GM12878 (cell line): ENCODE measurements around the gene ACADM.

ENCODE experiments used
- CBFB ChIP-seq: IDR thresholded peaks from 2 replicates; pipeline ENCODE4 v1.6.1; 2016; ENCODE audit warnings: antibody characterized with exemption, low read depth
- EZH2 ChIP-seq: IDR thresholded peaks from 2 replicates; pipeline ENCODE4 v1.6.1; 2012; ENCODE audit warnings: low read depth, mild to moderate bottlenecking, control low read depth, inconsistent platforms, low read length, borderline replicate concordance; ENCODE audit not compliant: control insufficient read depth
- IKZF1 ChIP-seq: fragments of 450-650 bp; conservative IDR thresholded peaks from 2 replicates; pipeline ENCODE4 v1.6.1; 2017; ENCODE audit warnings: antibody characterized with exemption, mild to moderate bottlenecking
- MXI1 ChIP-seq: fragments of 150-350 bp; IDR thresholded peaks from 2 replicates; pipeline ENCODE4 v1.6.1; 2011; ENCODE audit warnings: low read depth, mild to moderate bottlenecking, inconsistent platforms, low read length, improper control_type of control experiment
- RBBP5 ChIP-seq: fragments of 200-600 bp; sonication (generic); conservative IDR thresholded peaks from 2 replicates; pipeline ENCODE4 v1.6.1; 2016
- TF ChIP-seq, protein P1 (sequence below): IDR thresholded peaks from 2 replicates; pipeline ENCODE4 v1.6.1; 2011; ENCODE audit warnings: low read depth, low read length, improper control_type of control experiment, borderline replicate concordance
- TF ChIP-seq, protein P2 (sequence below), 3 experiments: IDR thresholded peaks in 2 of 3; conservative IDR thresholded peaks in 1 of 3; 2 replicates each; pipeline ENCODE4 v1.5.1; 2011; ENCODE audit warnings: low read depth in 3 of 3, low read length in 3 of 3, mild to moderate bottlenecking in 3 of 3, control low read depth in 2 of 3, moderate library complexity in 2 of 3, inconsistent platforms in 1 of 3, mixed read lengths in 1 of 3; ENCODE audit not compliant: control insufficient read depth in 2 of 3, insufficient read depth in 1 of 3; ENCODE audit errors: extremely low read depth in 1 of 3

DNA sequence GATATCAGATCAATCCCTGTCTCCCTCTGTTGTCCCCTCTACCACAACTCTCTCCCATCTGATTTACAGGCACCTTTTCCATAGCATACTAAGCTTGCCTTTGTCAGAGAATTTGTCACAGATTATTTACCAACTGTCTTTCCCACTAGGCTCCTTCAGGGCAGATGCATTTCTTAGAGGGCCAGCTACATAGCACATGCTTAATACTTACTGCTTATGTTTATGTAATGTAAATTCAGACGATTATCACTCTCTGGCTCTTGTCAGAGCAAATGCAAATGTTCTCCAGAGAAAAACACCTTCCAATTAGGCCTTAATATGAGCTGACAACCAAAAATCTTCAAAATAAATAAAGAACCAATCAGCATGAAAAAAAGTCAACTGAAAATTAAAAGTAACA lies 46.3 kb downstream of the ACADM start:
- TF ChIP-seq, protein P1, sequence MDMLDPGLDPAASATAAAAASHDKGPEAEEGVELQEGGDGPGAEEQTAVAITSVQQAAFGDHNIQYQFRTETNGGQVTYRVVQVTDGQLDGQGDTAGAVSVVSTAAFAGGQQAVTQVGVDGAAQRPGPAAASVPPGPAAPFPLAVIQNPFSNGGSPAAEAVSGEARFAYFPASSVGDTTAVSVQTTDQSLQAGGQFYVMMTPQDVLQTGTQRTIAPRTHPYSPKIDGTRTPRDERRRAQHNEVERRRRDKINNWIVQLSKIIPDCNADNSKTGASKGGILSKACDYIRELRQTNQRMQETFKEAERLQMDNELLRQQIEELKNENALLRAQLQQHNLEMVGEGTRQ: no peak
- no peak for TF ChIP-seq MXI1
- no peak for TF ChIP-seq IKZF1
- TF ChIP-seq, protein P2, sequence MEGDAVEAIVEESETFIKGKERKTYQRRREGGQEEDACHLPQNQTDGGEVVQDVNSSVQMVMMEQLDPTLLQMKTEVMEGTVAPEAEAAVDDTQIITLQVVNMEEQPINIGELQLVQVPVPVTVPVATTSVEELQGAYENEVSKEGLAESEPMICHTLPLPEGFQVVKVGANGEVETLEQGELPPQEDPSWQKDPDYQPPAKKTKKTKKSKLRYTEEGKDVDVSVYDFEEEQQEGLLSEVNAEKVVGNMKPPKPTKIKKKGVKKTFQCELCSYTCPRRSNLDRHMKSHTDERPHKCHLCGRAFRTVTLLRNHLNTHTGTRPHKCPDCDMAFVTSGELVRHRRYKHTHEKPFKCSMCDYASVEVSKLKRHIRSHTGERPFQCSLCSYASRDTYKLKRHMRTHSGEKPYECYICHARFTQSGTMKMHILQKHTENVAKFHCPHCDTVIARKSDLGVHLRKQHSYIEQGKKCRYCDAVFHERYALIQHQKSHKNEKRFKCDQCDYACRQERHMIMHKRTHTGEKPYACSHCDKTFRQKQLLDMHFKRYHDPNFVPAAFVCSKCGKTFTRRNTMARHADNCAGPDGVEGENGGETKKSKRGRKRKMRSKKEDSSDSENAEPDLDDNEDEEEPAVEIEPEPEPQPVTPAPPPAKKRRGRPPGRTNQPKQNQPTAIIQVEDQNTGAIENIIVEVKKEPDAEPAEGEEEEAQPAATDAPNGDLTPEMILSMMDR (IDR thresholded peaks at IDR 0.05 in 2 of 3, conservative IDR thresholded peaks at IDR 0.05 in 1 of 3; ENCODE audit: control insufficient read depth in 2 of 3, extremely low read depth in 1 of 3, insufficient read depth in 1 of 3, low read depth in 3 of 3, low read length in 3 of 3): no peak
- no peak for TF ChIP-seq EZH2
- no peak for TF ChIP-seq CBFB
- TF ChIP-seq RBBP5: no peak
